ENCODE measurements around the gene MLEC.

DNA sequence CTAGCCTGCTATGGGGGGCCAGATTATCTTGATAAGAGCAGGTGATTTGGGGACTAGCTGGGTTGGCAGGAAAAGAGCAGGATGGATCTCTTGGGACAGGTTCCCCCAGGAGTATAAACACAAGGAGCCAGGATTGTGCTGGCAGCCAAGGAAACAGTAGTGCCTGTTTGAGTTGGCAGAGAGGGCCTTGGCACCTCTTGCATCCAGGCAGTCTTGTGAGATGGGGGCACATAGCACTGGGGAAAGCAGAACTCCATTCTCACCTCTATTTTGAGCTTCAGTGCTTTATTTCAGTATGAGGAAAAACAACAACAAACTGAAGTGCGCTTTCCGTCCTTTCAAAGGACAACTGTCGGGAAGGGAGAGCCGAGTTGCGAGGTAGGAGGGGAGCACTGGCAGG is 13.9 kb downstream of the MLEC start:
- TF ChIP-seq, protein P1, sequence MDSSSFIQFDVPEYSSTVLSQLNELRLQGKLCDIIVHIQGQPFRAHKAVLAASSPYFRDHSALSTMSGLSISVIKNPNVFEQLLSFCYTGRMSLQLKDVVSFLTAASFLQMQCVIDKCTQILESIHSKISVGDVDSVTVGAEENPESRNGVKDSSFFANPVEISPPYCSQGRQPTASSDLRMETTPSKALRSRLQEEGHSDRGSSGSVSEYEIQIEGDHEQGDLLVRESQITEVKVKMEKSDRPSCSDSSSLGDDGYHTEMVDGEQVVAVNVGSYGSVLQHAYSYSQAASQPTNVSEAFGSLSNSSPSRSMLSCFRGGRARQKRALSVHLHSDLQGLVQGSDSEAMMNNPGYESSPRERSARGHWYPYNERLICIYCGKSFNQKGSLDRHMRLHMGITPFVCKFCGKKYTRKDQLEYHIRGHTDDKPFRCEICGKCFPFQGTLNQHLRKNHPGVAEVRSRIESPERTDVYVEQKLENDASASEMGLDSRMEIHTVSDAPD (CRISPR knock-in tag; IDR thresholded peaks at IDR 0.05) = no peak
- TF ChIP-seq MIER1 (IDR thresholded peaks at IDR 0.05; ENCODE audit: low read depth) (no peak), ZNF274 (IDR thresholded peaks at IDR 0.05; ENCODE audit: borderline replicate concordance, low read depth, low read length) (no peak), RCOR1 (IDR thresholded peaks at IDR 0.05; ENCODE audit: borderline replicate concordance in 1 of 2, low read depth in 2 of 2, low read length in 2 of 2) (no peak)
- TF ChIP-seq, protein P2, sequence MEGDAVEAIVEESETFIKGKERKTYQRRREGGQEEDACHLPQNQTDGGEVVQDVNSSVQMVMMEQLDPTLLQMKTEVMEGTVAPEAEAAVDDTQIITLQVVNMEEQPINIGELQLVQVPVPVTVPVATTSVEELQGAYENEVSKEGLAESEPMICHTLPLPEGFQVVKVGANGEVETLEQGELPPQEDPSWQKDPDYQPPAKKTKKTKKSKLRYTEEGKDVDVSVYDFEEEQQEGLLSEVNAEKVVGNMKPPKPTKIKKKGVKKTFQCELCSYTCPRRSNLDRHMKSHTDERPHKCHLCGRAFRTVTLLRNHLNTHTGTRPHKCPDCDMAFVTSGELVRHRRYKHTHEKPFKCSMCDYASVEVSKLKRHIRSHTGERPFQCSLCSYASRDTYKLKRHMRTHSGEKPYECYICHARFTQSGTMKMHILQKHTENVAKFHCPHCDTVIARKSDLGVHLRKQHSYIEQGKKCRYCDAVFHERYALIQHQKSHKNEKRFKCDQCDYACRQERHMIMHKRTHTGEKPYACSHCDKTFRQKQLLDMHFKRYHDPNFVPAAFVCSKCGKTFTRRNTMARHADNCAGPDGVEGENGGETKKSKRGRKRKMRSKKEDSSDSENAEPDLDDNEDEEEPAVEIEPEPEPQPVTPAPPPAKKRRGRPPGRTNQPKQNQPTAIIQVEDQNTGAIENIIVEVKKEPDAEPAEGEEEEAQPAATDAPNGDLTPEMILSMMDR (IDR thresholded peaks at IDR 0.05 in 2 of 3, conservative IDR thresholded peaks at IDR 0.05 in 1 of 3; ENCODE audit: insufficient read depth in 2 of 3, low read depth in 1 of 3, low read length in 3 of 3) = no peak
